ENCODE measurements around the gene HIPK3.

Gene HIPK3

GRCh38 chr11:33257160-33257896, at the start of gene HIPK3:
TSS of gene HIPK3 (plus strand) at chr11:33257381.
- in situ Hi-C loops (cut with HindIII; ENCODE audit: low sequenced_read_pairs) = no loop called here
- TF ChIP-seq CTCF (IDR thresholded peaks at IDR 0.05; ENCODE audit: low read depth, low read length, missing control alignments) = no peak
- H3K4me3 ChIP-seq (ENCODE audit: low read depth, low read length) = peak within 1 kb of the TSS; percentile 83
- DNase-seq (ENCODE audit: low read depth) = no peak

DNA sequence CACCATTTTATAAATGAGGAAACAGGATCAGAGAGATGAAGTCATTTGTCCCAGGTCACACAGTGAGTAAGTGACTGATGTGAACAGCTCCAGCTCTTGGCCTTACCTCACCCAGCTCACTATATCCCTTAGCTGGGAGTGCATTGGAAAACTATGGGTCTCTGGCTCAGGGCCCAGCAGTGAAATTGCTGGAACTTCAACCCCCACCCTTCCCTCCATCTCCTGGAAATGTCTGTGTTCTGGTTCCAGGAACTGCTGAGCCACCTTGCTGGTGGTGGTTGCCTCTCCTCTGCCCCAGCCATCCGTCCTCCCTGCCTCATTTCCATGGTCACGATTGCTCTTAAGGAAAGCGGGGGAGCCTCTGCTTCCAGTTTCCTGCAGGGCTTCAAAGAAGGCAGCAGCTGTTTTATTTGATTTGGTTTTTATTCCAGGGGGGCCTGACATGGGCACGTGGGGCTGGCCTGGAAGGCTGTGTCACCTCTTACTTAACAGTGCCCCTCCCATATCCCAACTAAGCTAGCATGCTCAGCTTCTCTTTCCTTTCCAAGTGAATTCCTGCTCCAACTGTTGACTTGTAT, 49.7 kb upstream of the HIPK3 start:
- no peak overlapping the region for H3K4me3 ChIP-seq (ENCODE audit: low read depth, low read length)
- no peak for DNase-seq (ENCODE audit: low read depth)
- in situ Hi-C loops (cut with HindIII; ENCODE audit: low sequenced_read_pairs) = no loop called here
- TF ChIP-seq CTCF (IDR thresholded peaks at IDR 0.05; ENCODE audit: low read depth, low read length, missing control alignments) = no peak

GRCh38 chr11:33208150-33208549, 49.0 kb upstream of the HIPK3 start:
- DNase-seq (ENCODE audit: low read depth) = no peak
- no peak overlapping the region for H3K4me3 ChIP-seq (ENCODE audit: low read depth, low read length)
- in situ Hi-C loops (cut with HindIII; ENCODE audit: low sequenced_read_pairs) = no loop called here
- no peak for TF ChIP-seq CTCF (IDR thresholded peaks at IDR 0.05; ENCODE audit: low read depth, low read length, missing control alignments)

DNA sequence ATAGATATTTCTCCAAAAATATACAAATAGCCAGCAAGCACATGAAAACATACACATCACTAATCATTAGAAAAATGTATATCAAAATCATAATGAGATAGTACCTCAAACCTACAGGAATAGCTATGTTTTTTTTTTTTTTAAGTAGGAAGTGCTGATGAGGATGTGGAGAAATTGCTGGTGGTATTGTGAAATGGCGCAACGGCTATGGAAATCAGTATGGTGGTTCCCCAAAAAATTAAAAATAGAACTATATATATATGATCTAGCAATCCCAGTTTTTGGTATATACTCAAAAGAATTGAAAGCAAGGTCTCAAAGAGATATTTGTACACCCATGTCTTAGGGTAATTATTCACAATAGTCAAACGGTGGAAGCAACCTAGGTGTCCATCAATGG, 46.0 kb upstream of the HIPK3 start:
- H3K4me3 ChIP-seq (ENCODE audit: low read depth, low read length) = no peak overlapping the region
- TF ChIP-seq CTCF (IDR thresholded peaks at IDR 0.05; ENCODE audit: low read depth, low read length, missing control alignments) = no peak
- no peak for DNase-seq (ENCODE audit: low read depth)
- in situ Hi-C loops (cut with HindIII; ENCODE audit: low sequenced_read_pairs) = no loop called here

DNA sequence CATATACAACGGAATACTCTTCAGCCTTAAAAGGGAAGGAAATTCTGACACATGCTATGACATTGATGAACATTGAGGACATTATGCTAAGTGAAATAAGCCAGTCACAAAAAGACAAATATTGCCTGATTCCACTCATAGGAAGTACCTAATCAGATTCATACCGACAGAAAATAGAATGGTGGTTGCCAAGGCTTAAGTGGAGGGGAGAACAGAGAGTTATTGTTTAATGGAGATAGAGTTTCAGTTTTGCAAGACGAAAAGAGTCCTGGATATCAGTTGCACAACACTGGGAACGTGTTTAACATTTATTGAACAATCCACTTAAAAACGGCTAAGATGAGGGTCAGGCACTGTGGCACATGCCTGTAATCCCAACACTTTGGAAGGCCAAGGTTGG, 45.6 kb upstream of the HIPK3 start:
- H3K4me3 ChIP-seq (ENCODE audit: low read depth, low read length) = no peak overlapping the region
- in situ Hi-C loops (cut with HindIII; ENCODE audit: low sequenced_read_pairs) = no loop called here
- DNase-seq (ENCODE audit: low read depth) = no peak
- no peak for TF ChIP-seq CTCF (IDR thresholded peaks at IDR 0.05; ENCODE audit: low read depth, low read length, missing control alignments)

GRCh38 chr11:33214187-33214586, 43.0 kb upstream of the HIPK3 start:
- no peak for DNase-seq (ENCODE audit: low read depth)
- H3K4me3 ChIP-seq (ENCODE audit: low read depth, low read length) = no peak overlapping the region
- no peak for TF ChIP-seq CTCF (IDR thresholded peaks at IDR 0.05; ENCODE audit: low read depth, low read length, missing control alignments)
- in situ Hi-C loops (cut with HindIII; ENCODE audit: low sequenced_read_pairs) = no loop called here
